ENCODE data around the gene GOLGA7B. TPM values are rescaled to one million over a fixed set of nuclear protein-coding genes. Genes with fewer than 3 reads are reported as not detected.

The GOLGA7B gene
- total and polyA plus RNA-seq, 2 donors (not counting 3 experiments of a cell fraction or from before 2014, with no cell fraction given): 0.03 TPM; not detected in 1

DNA sequence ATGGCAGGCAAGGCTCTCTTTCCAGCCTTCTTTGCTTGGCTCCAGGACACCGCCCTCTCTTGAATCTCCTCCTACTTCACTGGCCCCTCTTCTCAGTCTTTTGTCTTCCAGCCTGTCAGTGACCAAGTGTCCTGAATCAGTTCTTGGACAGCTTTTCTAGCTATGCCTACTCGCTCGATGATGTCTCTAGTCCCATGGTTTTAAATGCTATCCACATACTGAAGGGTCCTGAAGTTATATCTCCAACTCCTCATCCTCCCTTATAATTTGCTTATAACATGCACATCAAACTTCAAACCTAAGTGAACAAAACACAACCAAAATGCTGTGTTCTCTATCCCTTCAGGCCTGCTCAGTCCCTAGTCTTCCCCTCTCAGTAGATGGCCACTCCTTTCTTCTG, 5.0 kb upstream of the GOLGA7B start:
- H3K9me1 ChIP-seq (replicated peaks; ENCODE audit: control insufficient read depth, extremely low read depth, insufficient read depth, low read length): no peaks in the 10 kb centered on the region
- no peaks in the 10 kb centered on the region for H3K9me3 ChIP-seq (replicated peaks; ENCODE audit: control insufficient read depth, insufficient read depth, low read length)
- no peak overlapping the region for H3K27ac ChIP-seq (ENCODE audit: insufficient read depth, low read depth, low read length)
- no peak overlapping the region for H3K4me3 ChIP-seq (replicated peaks in 1 of 3; ENCODE audit: insufficient read depth in 1 of 3, low read depth in 1 of 3, low read length in 3 of 3)
- intact Hi-C loops (cut with micrococcal nuclease): no loop called here
- dilution Hi-C loops (cut with MboI; ENCODE audit: extremely low pct_ligation_motif_present, low sequenced_read_pairs): no loop called here
- DNase-seq (ENCODE audit: low read depth, low spot score): no peak
- ChIA-PET CTCF (no interaction called here), POLR2A (no interaction called here)
- no peak overlapping the region for H2AFZ ChIP-seq (ENCODE audit: low read depth, low read length)
- FAIRE-seq: no peak
- H4K20me1 ChIP-seq (replicated peaks; ENCODE audit: control insufficient read depth, extremely low read depth, insufficient read depth, low read length): no peaks in the 10 kb centered on the region
- no peak overlapping the region for H3K9ac ChIP-seq (replicated peaks; ENCODE audit: extremely low read depth, insufficient read depth, low read length)
- H3K79me2 ChIP-seq (ENCODE audit: control insufficient read depth, insufficient read depth, low read length): no peaks in the 10 kb centered on the region
- H3K4me2 ChIP-seq (ENCODE audit: insufficient read depth, low read length): no peak overlapping the region
- no peaks in the 10 kb centered on the region for H3K36me3 ChIP-seq (ENCODE audit: control insufficient read depth in 2 of 2, extremely low read depth in 1 of 2, insufficient read depth in 2 of 2, low read length in 2 of 2)
- peaks cover 14% of the 10 kb centered on the region for H3K4me1 ChIP-seq (ENCODE audit: control insufficient read depth, extremely low read depth, insufficient read depth, low read length)
- BruUV-seq (replicated peaks): no TSS peak
- TF ChIP-seq CTCF (IDR thresholded peaks at IDR 0.05; ENCODE audit: extremely low read depth in 1 of 2, insufficient read depth in 1 of 2, low read depth in 1 of 2, low read length in 2 of 2): no peak
- TF ChIP-seq MYC (IDR thresholded peaks at IDR 0.05; ENCODE audit: low read depth, low read length): no peak
- TF ChIP-seq JUN (IDR thresholded peaks at IDR 0.05; ENCODE audit: borderline replicate concordance, insufficient read depth, insufficient read length, low read depth): no peak
- no peak for TF ChIP-seq MAX (IDR thresholded peaks at IDR 0.05; ENCODE audit: insufficient read depth, insufficient read length)
- TF ChIP-seq EZH2 (IDR thresholded peaks at IDR 0.05; ENCODE audit: borderline replicate concordance, low read depth, low read length, severe bottlenecking): no peak
- TF ChIP-seq FOS (IDR thresholded peaks at IDR 0.05; ENCODE audit: borderline replicate concordance, insufficient read depth, low read length): no peak
- TF ChIP-seq POLR2A (IDR thresholded peaks at IDR 0.05; ENCODE audit: low read depth, low read length): no peak
- no peak for TF ChIP-seq POLR2AphosphoS5 (IDR thresholded peaks at IDR 0.05; ENCODE audit: insufficient read depth, low read depth, low read length)
- no peak for TF ChIP-seq GATA2 (IDR thresholded peaks at IDR 0.05; ENCODE audit: insufficient read depth, insufficient read length, low read depth, low read length)
- H3K27me3 ChIP-seq (ENCODE audit: control insufficient read depth in 2 of 2, insufficient read depth in 2 of 2, low read length in 2 of 2): peaks cover 6% of the 10 kb centered on the region in 2 experiments
